HepG2 (cell line): Measurements from ENCODE around the gene CCDC57. TPM values are rescaled to one million over a fixed set of nuclear protein-coding genes. Genes with fewer than 3 reads are reported as not detected.

Experiments used
- CEBPB ChIP-seq: IDR thresholded peaks from 2 replicates; pipeline ENCODE4 v1.6.1; 2011; ENCODE audit warnings: low read depth, low read length, improper control_type of control experiment, borderline replicate concordance
- CENPBD1 ChIP-seq: sonication (generic); formaldehyde crosslinking; IDR thresholded peaks from 2 replicates; pipeline ENCODE4 v1.8.0; 2022; ENCODE audit warnings: missing genetic modification reagents, low read depth, mild to moderate bottlenecking, borderline replicate concordance
- DPF2 ChIP-seq: sonication (generic); formaldehyde crosslinking; IDR thresholded peaks from 2 replicates; pipeline ENCODE4 v1.4.0; 2020; ENCODE audit warnings: mild to moderate bottlenecking, low read depth, missing genetic modification reagents, borderline replicate concordance
- FOSL1 ChIP-seq: sonication (generic); formaldehyde crosslinking; IDR thresholded peaks from 2 replicates; pipeline ENCODE4 v1.9.0; 2021; ENCODE audit warnings: missing genetic modification reagents, borderline replicate concordance
- HMGXB4 ChIP-seq, 2 experiments: sonication (generic) in 1 of 2; formaldehyde crosslinking in 1 of 2; IDR thresholded peaks; 2 replicates each; pipeline versions ENCODE4 v1.4.0 to v1.6.1; 2018 to 2020; ENCODE audit warnings: missing genetic modification reagents in 2 of 2, borderline replicate concordance in 1 of 2, low read depth in 1 of 2, mild to moderate bottlenecking in 1 of 2, missing biosample characterization in 1 of 2
- HNRNPK ChIP-seq: fragments of 200-400 bp; formaldehyde crosslinking; IDR thresholded peaks from 2 replicates; pipeline ENCODE4 v1.6.1; 2018; ENCODE audit warnings: low read length, low read depth, moderate library complexity, mild to moderate bottlenecking; ENCODE audit not compliant: poor library complexity, severe bottlenecking
- JUN ChIP-seq: sonication (generic); formaldehyde crosslinking; IDR thresholded peaks from 2 replicates; pipeline ENCODE4 v1.4.0; 2020; ENCODE audit warnings: mild to moderate bottlenecking, missing genetic modification reagents
- KAT7 ChIP-seq: IDR thresholded peaks from 2 replicates; pipeline ENCODE4 v1.6.1; 2018; ENCODE audit warnings: borderline replicate concordance, missing compliant biosample characterization
- LRRFIP1 ChIP-seq: sonication (generic); formaldehyde crosslinking; conservative IDR thresholded peaks from 2 replicates; pipeline ENCODE4 v1.4.0; 2020; ENCODE audit warnings: missing genetic modification reagents
- TCF7 ChIP-seq: sonication (generic); IDR thresholded peaks from 2 replicates; pipeline ENCODE4 v1.6.1; 2016; ENCODE audit warnings: antibody characterized with exemption, low read depth
- ZNF543 ChIP-seq: sonication (generic); formaldehyde crosslinking; IDR thresholded peaks from 2 replicates; pipeline ENCODE4 v1.4.0; 2020; ENCODE audit warnings: mild to moderate bottlenecking, missing genetic modification reagents
- ZNF570 ChIP-seq: sonication (generic); formaldehyde crosslinking; IDR thresholded peaks from 2 replicates; pipeline ENCODE4 v1.4.0; 2020; ENCODE audit warnings: mild to moderate bottlenecking, missing genetic modification reagents, borderline replicate concordance
- ZNF687 ChIP-seq: sonication (generic); formaldehyde crosslinking; IDR thresholded peaks from 2 replicates; pipeline ENCODE4 v1.5.1; 2020; ENCODE audit warnings: mild to moderate bottlenecking, missing genetic modification reagents, moderate library complexity
- ZSCAN12 ChIP-seq: sonication (generic); formaldehyde crosslinking; IDR thresholded peaks from 2 replicates; pipeline ENCODE4 v1.9.0; 2021; ENCODE audit warnings: mild to moderate bottlenecking, missing genetic modification reagents
- ZUFSP ChIP-seq: sonication (generic); formaldehyde crosslinking; IDR thresholded peaks from 2 replicates; pipeline ENCODE4 v1.9.0; 2021; ENCODE audit warnings: missing genetic modification reagents, mild to moderate bottlenecking, borderline replicate concordance
- polyA plus RNA-seq, 8 experiments: library from polyadenylated mRNA; depleted of rRNA in 3 of 8; stranded (reverse) in 7 of 8; unstranded in 1 of 8; fragments of >200 nt; fragmentation: Illumina TruSeq in 4 of 8; extraction: Trizol in 4 of 8; gene quantifications; 2 replicates each; pipeline versions ENCODE4 v1.2.1 to v1.2.3, GENCODE V29; 2011 to 2016; ENCODE audit warnings: low read depth in 4 of 8, missing spikeins in 1 of 8, mixed read lengths in 1 of 8; ENCODE audit not compliant: insufficient read depth in 1 of 8
- total RNA-seq, 5 experiments: library from RNA; depleted of rRNA; stranded (reverse); fragments of >200 nt; fragmentation: Illumina TruSeq; extraction: Trizol; gene quantifications; 2 replicates each; pipeline ENCODE4 v1.2.3, GENCODE V29; 2016; ENCODE audit warnings: low read depth in 1 of 5

CCDC57 gene
- total and polyA plus RNA-seq, 2 of the 13 experiments (the other 11 are each of a cell fraction or from before 2014, with no cell fraction given), result 59.3 to 59.9 TPM

GRCh38 chr17:82095777-82096708, 116.6 kb downstream of the CCDC57 start (continued):
- TF ChIP-seq ZNF687 (CRISPR knock-in tag) (peak; percentile 62), CENPBD1 (CRISPR knock-in tag) (no peak), HNRNPK (no peak), TCF7 (no peak), ZNF570 (no peak; the same call in 1 of the 2 replicates), ZNF543 (CRISPR knock-in tag) (no peak), KAT7 (CRISPR knock-in tag) (no peak; the same call in 1 of the 2 replicates), CEBPB (no peak), ZSCAN12 (no peak), DPF2 (CRISPR knock-in tag) (no peak), HMGXB4 (CRISPR knock-in tag; IDR thresholded peaks at IDR 0.05; ENCODE audit: borderline replicate concordance in 1 of 2, low read depth in 1 of 2) (no peak; a peak in 1 of 4 replicates), LRRFIP1 (CRISPR knock-in tag) (no peak), JUN (CRISPR knock-in tag) (no peak), ZUFSP (CRISPR knock-in tag) (no peak), FOSL1 (CRISPR knock-in tag) (no peak)
